SJCRH30 (cell line): Measurements from ENCODE around the gene TUFT1. TPM values are rescaled to one million over a fixed set of nuclear protein-coding genes. Genes with fewer than 3 reads are reported as not detected.

ENCODE experiments used
- DNase-seq, 2 experiments: peaks; one replicate each; pipeline ENCODE4 v3.0.0-alpha.2; 2015 to 2020
- H3K27ac ChIP-seq: fragments of 250-450 bp; sonication (Bioruptor Pico); 2 replicates; pipeline ENCODE4 v1.5.1; 2020; ENCODE audit warnings: mild to moderate bottlenecking, moderate library complexity
- H3K27me3 ChIP-seq: fragments of 250-450 bp; sonication (Bioruptor Pico); 2 replicates; pipeline ENCODE4 v1.5.1; 2020; ENCODE audit warnings: mild to moderate bottlenecking, moderate library complexity
- H3K36me3 ChIP-seq: fragments of 250-450 bp; sonication (Bioruptor Pico); 2 replicates; pipeline ENCODE4 v1.5.1; 2020; ENCODE audit warnings: mild to moderate bottlenecking, moderate library complexity
- H3K4me1 ChIP-seq: fragments of 250-450 bp; sonication (Bioruptor Pico); 2 replicates; pipeline ENCODE4 v1.5.1; 2020; ENCODE audit warnings: mild to moderate bottlenecking, moderate library complexity
- H3K4me3 ChIP-seq: fragments of 250-450 bp; sonication (Bioruptor Pico); 2 replicates; pipeline ENCODE4 v1.5.1; 2020; ENCODE audit warnings: mild to moderate bottlenecking, moderate library complexity
- H3K9me3 ChIP-seq: fragments of 250-450 bp; sonication (Bioruptor Pico); replicated peaks from 2 replicates; pipeline ENCODE4 v1.5.1; 2020; ENCODE audit warnings: mild to moderate bottlenecking, moderate library complexity
- total RNA-seq: library from RNA; depleted of rRNA; stranded (reverse); fragments of >200 nt; shearing (Covaris generic); gene quantifications from 2 replicates; pipeline ENCODE4 v1.2.3, GENCODE V29; 2014; rRNA removed

TUFT1 gene, protein sequence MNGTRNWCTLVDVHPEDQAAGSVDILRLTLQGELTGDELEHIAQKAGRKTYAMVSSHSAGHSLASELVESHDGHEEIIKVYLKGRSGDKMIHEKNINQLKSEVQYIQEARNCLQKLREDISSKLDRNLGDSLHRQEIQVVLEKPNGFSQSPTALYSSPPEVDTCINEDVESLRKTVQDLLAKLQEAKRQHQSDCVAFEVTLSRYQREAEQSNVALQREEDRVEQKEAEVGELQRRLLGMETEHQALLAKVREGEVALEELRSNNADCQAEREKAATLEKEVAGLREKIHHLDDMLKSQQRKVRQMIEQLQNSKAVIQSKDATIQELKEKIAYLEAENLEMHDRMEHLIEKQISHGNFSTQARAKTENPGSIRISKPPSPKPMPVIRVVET
- 8.1 and 8.3 TPM in 2 replicates for total RNA-seq

DNA sequence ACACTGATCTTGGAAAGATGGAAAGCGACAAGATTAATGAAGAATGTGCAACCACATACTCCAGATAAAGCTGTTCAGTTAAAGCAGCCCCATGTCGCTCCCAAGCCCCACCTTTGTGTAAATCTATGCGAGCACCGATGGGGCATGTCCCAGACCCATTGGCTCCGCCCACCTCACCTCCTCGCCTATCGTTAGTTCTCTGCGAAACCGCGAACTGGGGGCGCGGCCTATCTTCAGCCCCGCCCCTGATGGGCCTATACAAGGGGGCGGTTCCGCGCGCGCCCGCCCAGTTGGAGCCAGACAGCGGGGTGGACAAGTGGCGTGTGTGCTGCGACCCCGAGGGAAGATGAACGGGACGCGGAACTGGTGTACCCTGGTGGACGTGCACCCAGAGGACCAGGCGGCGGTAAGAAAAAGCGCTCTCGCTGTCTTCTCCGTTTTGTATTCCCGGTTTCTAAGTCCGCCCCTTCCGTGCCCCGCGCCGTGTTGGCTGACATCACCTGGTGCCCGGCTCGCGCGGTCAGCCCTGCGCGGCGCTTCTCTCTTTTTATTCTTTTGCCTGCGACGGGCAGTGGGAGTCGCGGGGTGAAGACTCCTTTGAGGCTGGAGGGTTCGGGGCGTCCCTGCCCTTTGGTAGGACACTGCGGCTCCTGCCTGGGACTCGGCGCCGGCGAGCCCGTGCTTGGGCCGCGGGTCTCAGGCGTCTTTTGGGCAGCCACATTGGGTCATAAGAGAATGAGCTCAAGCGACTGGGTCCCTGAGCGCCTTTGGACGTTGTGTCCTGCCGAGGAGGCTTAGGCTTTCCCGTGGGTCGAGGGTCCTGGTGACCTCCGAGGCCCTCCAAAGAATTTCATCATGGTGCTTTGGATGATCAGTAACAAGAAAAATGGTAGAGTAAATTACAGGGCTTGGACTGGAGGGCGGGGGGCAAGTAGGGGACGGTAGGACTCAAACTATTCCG, at the start of gene TUFT1:
Gene TUFT1, plus strand, starts transcription at position 289 of the 961 bp plus-strand sequence. Its CDS starts 58 bp downstream, at position 347.
- no peaks in the 10 kb centered on the region for H3K9me3 ChIP-seq
- H3K27ac ChIP-seq = peak within 1 kb of the TSS; percentile 38
- peak within 1 kb of the TSS; percentile 66 for H3K4me3 ChIP-seq
- H3K27me3 ChIP-seq = no peaks in the 10 kb centered on the region
- DNase-seq = peak; percentile 92 to 94
- H3K36me3 ChIP-seq = no peaks in the 10 kb centered on the region
- peaks cover 8% of the 10 kb centered on the region for H3K4me1 ChIP-seq

DNA sequence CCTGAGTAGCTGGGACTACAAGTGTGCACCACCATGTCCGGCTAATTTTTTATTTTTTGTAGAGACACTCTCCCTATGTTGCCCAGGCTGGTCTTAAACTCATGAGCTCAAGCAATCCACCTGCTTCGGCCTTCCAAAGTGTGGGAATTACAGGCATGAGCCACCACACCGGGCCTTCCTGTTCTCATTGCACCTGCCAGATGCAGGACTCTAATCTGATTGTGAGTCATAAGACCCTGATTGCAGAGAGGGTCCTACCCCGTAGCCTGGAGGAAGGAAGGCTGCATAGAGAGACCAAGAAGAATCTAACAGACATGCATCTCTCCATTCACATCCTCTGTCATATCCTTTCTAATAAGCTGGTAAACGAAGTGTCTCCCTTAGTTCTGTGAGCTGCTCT, 48.5 kb upstream of the TUFT1 start:
- Histone ChIP-seq H3K4me3 (no peak overlapping the region), H3K27me3 (no peaks in the 10 kb centered on the region), H3K4me1 (peaks cover 17% of the 10 kb centered on the region), H3K9me3 (no peaks in the 10 kb centered on the region), H3K36me3 (no peaks in the 10 kb centered on the region), H3K27ac (no peak overlapping the region)
- no peak for DNase-seq

DNA sequence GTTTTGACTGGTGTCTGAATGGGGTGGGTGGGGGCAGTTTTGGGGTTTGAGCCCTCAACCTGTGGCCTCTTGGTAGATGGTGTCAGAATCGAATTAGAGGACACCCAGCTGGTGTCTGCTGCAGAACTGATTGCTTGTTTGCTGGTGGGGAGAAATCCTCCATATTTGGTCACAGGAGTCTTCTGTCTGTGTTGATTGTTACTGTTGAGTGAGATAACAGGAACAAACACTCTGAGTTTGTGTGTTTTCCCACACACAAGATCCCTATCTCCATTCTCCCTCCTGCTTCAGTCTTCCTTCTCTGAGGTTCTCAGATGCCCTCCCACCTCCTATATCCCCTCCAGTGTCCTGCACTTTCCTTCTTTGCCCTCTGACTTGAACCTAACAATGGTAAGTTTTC, 48.0 kb upstream of the TUFT1 start:
- DNase-seq = no peak
- no peak overlapping the region for H3K27ac ChIP-seq
- H3K4me1 ChIP-seq = peaks cover 17% of the 10 kb centered on the region
- H3K27me3 ChIP-seq = no peaks in the 10 kb centered on the region
- no peaks in the 10 kb centered on the region for H3K36me3 ChIP-seq
- no peak overlapping the region for H3K4me3 ChIP-seq
- no peaks in the 10 kb centered on the region for H3K9me3 ChIP-seq

DNA sequence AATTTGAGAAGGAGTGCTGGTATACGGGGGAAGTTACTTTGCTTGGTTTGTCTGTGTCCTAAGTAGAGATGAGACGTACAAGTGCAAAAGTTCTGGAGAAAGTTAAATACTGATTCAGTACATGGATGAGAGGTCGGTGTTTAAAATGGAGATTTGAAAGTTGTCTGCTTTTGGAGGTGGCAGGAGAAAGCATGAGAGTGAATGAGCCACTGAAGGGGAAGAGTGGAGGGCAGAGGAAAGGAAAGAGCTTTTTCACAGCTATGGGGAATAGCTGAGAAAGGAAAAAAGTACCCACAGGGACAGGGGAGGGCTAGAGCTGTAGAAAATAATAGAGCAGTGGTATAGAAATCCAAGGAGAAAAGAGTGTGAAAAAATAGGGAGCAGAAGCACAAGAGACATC, 47.1 kb upstream of the TUFT1 start:
- Histone ChIP-seq H3K4me3 (no peak overlapping the region), H3K9me3 (no peaks in the 10 kb centered on the region), H3K36me3 (no peaks in the 10 kb centered on the region), H3K27me3 (no peaks in the 10 kb centered on the region), H3K4me1 (peaks cover 17% of the 10 kb centered on the region), H3K27ac (no peak overlapping the region)
- DNase-seq = no peak

DNA sequence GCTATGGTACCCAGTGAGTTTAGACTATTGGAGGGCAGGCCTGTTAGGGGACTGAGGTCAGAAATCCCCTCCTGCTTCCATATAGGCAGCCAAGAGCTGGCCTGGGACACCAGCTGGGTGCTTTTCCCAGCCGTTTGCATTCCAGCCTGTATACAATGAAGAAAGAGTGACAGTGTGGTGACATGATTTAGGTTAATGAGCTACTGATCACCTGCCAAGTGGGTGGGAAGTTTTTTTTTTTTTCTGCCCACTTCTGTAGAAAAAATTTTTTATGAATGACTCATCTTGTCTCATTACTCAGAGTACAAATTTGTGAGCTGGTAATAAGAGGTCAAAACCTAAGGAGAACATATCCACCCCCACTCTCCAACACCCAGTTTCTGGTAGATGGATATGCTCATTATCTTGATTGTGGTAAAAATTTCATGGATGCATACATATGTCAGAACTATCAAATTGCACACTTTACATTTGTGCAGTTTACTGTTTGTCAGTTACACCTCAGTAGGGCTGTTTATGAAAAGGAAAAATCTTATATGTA, 45.3 kb upstream of the TUFT1 start:
- DNase-seq = peak; percentile 81 to 90
- Histone ChIP-seq H3K4me3 (no peak overlapping the region), H3K27me3 (no peaks in the 10 kb centered on the region), H3K4me1 (peaks cover 17% of the 10 kb centered on the region), H3K9me3 (no peaks in the 10 kb centered on the region), H3K27ac (peak overlapping the region; percentile 88), H3K36me3 (no peaks in the 10 kb centered on the region)

DNA sequence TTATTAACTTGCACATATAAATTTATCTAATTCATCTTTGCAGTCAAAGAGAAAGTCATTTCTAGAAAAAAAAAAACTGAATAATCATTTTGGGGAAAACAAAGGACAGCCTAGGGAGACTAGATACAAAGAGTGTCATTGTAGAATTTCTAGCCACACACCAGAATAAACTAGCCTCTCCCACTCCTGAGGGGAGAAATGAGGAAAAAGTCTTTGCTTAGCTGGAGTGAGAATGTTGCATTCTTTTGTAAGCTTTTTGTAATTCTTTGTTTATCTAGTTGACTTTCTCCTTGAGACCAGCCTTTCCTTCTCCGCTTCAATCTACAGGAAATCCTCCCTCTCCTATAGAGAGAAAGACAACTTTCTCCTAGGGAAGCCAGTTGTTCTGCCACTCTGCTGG, 44.8 kb upstream of the TUFT1 start:
- no peaks in the 10 kb centered on the region for H3K9me3 ChIP-seq
- peaks cover 17% of the 10 kb centered on the region for H3K4me1 ChIP-seq
- H3K4me3 ChIP-seq = no peak overlapping the region
- H3K36me3 ChIP-seq = no peaks in the 10 kb centered on the region
- peak overlapping the region; percentile 88 for H3K27ac ChIP-seq
- peak in 1 of 2 experiments; percentile 62 for DNase-seq
- no peaks in the 10 kb centered on the region for H3K27me3 ChIP-seq

DNA sequence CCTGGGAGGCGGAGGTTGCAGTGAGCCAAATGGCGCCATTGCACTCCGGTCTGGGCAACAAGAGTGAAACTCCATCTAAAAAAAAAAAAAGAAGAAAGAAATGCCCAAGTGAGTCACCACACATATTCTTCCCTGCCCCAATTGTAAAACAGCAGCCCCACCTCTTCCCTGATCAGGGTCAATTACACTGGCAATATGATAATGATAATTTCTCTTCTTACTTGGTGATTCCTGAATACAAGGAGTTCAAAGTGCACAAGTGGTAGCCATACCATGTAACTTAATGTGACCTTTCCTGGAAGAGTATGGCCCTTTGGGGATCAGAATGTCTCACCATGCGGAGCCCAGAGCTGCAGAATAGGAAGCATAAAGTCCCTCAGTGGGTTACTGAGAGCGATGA, 40.7 kb upstream of the TUFT1 start:
- no peak for DNase-seq
- Histone ChIP-seq H3K4me1 (peaks cover 14% of the 10 kb centered on the region), H3K4me3 (no peak overlapping the region), H3K27me3 (no peaks in the 10 kb centered on the region), H3K36me3 (no peaks in the 10 kb centered on the region), H3K9me3 (no peaks in the 10 kb centered on the region), H3K27ac (no peak overlapping the region)

DNA sequence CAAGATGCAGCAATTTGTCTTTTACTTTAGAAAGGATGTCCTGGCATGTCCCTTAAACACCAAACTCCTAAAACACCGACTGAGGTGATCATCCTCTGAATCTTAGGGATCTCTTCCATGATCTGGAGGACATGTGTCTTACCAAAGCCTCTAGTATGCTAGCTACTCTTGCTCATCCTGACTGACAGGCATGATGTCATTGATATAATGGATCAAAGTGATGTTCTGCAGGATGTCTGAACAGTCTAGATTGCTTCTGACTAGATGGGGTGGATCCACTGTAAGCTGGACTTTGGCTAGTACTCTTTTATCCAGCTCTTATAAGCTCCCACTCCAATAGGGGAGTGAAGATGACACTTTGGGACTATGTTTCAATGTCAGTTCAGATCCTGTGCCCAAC, 40.2 kb upstream of the TUFT1 start:
- no peak for DNase-seq
- no peaks in the 10 kb centered on the region for H3K27me3 ChIP-seq

DNA sequence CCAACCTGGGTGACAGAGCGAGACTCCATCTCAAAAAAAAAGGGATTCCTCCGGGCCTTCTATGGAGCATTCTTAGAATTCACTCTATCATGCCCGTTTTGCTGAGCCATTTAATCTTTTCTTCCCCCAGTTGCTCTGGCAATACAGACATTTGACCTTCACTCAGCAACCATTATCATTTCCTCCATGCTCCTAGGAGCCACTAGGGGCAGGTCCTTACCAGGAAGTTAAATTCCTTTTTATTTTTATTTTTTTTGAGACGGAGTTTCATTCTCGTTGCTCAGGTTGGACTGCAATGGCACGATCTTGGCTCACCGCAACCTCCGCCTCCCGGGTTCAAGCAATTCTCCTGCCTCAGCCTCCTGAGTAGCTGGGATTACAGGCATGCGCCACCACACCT, 38.6 kb upstream of the TUFT1 start:
- Histone ChIP-seq H3K36me3 (no peaks in the 10 kb centered on the region), H3K27me3 (no peaks in the 10 kb centered on the region), H3K9me3 (no peaks in the 10 kb centered on the region), H3K4me3 (no peak overlapping the region), H3K27ac (no peak overlapping the region), H3K4me1 (no peaks in the 10 kb centered on the region)
- no peak for DNase-seq

More for the DNA sequence above, 40.2 kb upstream of the TUFT1 start:
- Histone ChIP-seq H3K27ac (no peak overlapping the region), H3K36me3 (no peaks in the 10 kb centered on the region), H3K4me1 (peaks cover 12% of the 10 kb centered on the region), H3K4me3 (no peak overlapping the region), H3K9me3 (no peaks in the 10 kb centered on the region)

DNA sequence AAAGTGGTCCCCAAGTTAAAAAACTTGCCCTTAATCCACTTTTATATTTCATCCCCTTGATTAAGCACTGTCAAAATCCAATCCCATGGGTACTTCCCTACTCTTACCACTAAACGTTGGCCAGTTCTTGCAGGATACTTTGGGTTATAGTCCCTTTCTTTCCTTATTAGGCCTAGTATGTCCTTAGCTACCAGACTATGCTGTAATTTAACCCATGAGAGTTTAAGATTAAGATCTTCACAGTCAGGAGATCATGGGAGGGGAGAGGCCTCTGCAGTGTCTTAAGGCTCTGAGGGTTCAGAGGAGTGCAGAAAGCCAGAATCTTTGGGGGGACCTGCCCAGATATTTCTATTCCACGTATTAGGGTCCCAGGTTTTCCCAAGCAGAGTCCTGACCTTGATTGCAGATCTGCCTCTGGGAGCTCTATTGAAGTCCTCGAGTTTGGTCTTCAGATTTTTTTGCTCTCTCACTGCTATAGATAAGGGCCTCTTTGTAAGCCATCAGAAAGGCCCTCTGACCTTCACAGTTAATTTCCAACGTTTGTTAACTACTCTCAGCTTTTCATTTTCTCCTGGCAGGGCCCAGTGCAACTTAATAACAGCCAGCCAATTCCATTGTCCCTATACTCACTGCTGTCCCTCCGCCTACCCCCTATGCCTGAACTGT, 37.9 kb upstream of the TUFT1 start:
- no peaks in the 10 kb centered on the region for H3K4me1 ChIP-seq
- H3K9me3 ChIP-seq = no peaks in the 10 kb centered on the region
- H3K36me3 ChIP-seq = no peaks in the 10 kb centered on the region
- no peak overlapping the region for H3K4me3 ChIP-seq
- H3K27ac ChIP-seq = no peak overlapping the region
- H3K27me3 ChIP-seq = no peaks in the 10 kb centered on the region
- no peak for DNase-seq

DNA sequence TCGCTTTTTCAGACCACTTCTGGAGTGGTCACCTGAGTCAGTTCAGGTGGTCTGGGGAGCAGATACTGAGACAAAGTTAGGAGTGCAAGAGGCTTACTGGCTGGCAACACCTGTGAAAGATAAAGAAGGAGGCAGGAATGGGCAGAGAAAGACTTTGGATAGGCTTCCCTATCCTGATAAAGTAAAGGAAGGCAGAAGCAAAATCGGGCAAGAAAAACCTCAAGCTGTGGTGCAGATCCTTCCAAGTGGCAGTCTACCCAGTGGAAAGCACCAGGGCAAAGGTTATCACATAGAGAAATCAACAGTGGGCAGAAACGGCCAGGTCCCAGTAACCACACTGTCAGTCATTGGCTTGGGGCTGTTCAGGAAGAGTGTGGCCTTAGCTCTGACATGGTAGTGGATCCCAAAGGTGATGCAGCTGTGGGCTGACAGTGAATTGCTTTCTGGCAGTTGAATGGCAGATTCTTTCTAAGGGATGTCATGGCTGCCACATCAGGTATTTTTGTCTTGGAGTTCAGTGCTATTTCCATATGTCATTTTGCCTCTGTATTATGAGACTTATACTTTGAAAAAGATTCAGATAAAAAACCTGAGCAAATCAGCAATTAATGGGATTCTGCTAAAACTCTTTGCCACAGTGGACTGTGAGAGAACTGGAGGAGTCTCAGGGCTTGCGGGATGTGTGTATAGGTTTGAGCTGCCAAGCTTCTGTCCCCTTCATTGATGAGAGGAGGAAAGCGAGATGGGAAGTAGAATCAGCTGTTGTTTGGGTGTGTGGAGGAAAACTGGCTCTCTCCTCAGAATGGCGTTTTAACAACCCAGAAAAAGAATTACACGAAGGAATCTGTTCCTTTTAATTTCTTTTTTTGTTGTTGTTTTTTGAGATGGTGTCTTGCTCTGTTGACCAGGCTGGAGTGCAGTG, 37.0 kb upstream of the TUFT1 start:
- Histone ChIP-seq H3K9me3 (no peaks in the 10 kb centered on the region), H3K4me3 (no peak overlapping the region), H3K4me1 (no peaks in the 10 kb centered on the region), H3K27me3 (no peaks in the 10 kb centered on the region), H3K27ac (no peak overlapping the region), H3K36me3 (no peaks in the 10 kb centered on the region)
- DNase-seq = no peak

DNA sequence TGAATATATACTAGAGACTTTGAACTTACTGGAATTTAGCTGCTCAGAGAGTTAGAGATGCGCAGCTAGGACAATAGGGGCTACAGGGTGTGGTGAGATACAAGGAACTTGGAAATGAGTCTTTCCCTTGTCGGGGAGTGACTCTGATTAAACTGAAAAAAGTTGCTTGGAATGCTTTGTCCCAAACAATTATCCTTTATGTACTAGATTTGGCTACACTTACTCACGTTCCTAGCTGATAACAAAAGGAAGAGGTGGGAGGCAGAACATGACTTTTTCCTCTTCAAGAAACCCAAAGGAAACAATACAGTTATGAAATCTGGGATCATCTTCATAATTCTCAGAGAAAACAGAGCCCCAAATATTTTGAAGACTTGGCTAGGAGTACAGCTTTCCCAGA, 35.9 kb upstream of the TUFT1 start:
- H3K36me3 ChIP-seq = no peaks in the 10 kb centered on the region
- no peaks in the 10 kb centered on the region for H3K9me3 ChIP-seq
- no peak overlapping the region for H3K27ac ChIP-seq
- no peak for DNase-seq
- H3K4me3 ChIP-seq = no peak overlapping the region
- H3K4me1 ChIP-seq = no peaks in the 10 kb centered on the region
- H3K27me3 ChIP-seq = no peaks in the 10 kb centered on the region

DNA sequence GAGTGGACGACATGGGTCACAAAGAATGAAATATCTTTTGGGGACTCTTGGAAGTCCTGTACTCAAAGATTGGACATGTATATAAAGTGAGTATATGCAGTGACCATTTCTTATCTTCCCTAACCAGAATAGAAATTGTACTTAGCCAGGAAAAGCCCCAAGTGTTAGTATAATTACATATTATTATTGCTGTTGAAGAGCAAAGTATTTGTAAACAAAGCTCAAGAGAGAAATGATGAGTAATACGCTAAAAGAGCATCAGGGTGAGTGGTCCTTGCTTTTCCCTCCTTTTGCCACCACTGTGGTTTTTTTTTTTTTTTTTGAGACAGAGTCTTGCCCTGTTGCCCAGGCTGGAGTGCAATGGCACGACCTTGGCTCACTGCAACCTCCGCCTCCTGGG, 35.4 kb upstream of the TUFT1 start:
- Histone ChIP-seq H3K4me1 (no peaks in the 10 kb centered on the region), H3K27me3 (no peaks in the 10 kb centered on the region), H3K27ac (no peak overlapping the region), H3K9me3 (no peaks in the 10 kb centered on the region), H3K36me3 (no peaks in the 10 kb centered on the region), H3K4me3 (no peak overlapping the region)
- DNase-seq = no peak

DNA sequence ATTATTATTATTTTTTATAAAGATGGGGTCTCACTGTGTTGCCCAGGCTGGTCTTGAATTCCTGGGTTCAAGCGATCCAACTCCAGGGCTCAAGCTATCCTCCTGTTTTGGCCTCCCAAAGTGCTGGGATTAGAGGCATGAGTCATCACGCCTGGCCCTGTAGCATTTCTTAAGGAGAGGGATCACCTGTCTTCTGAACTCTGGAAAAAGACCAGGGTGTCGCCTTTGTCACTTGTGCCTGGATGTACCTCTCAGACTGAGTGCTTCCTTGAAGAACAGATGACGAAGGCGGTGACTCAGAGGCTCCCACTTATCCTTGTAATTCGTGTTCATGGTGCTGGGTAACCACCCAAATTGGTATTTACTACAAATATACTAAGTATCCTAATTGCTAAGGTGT, 31.3 kb upstream of the TUFT1 start:
- no peak overlapping the region for H3K27ac ChIP-seq
- peaks cover 11% of the 10 kb centered on the region for H3K4me1 ChIP-seq
- H3K9me3 ChIP-seq = no peaks in the 10 kb centered on the region
- H3K36me3 ChIP-seq = no peaks in the 10 kb centered on the region
- DNase-seq = peak; percentile 14 to 30
- no peaks in the 10 kb centered on the region for H3K27me3 ChIP-seq
- H3K4me3 ChIP-seq = no peak overlapping the region
